ENCODE results near the gene PIK3C2G. TPM values are rescaled to one million over a fixed set of nuclear protein-coding genes. Genes with fewer than 3 reads are reported as not detected.
"Not testable (repeated sequence)": the region's sequence is repeated elsewhere in the genome, so short reads cannot be mapped to it uniquely, and the experiment has no call there.

Gene PIK3C2G
- total RNA-seq, 1 donor from 2014 or later, result 0.41 TPM

- DNase-seq (ENCODE audit: low spot score in 2 of 2) (no peak), FAIRE-seq (no peak)
Measured at GRCh38 chr12:18502422-18502968, 241.2 kb downstream of the PIK3C2G start.

GRCh38 chr12:18521461-18521860 lies 260.1 kb downstream of the PIK3C2G start:
- DNase-seq (ENCODE audit: low spot score in 2 of 2) (no peak), FAIRE-seq (no peak)

- no peak for DNase-seq (ENCODE audit: low spot score in 2 of 2)
- FAIRE-seq, result peak; percentile 47
Measured at GRCh38 chr12:18522806-18523205, 261.5 kb downstream of the PIK3C2G start.

- DNase-seq (ENCODE audit: low spot score in 2 of 2); FAIRE-seq: not testable (repeated sequence)
Measured at GRCh38 chr12:18542497-18542896, 281.2 kb downstream of the PIK3C2G start.

- FAIRE-seq (no peak), DNase-seq (ENCODE audit: low spot score in 2 of 2) (no peak)
Measured at GRCh38 chr12:18546399-18546798, 285.1 kb downstream of the PIK3C2G start.

- DNase-seq (ENCODE audit: low spot score in 2 of 2) (no peak), FAIRE-seq (no peak)
Measured at GRCh38 chr12:18549598-18549997, 288.3 kb downstream of the PIK3C2G start.

- DNase-seq (ENCODE audit: low spot score in 2 of 2) (no peak), FAIRE-seq (no peak)
Measured at GRCh38 chr12:18551106-18551505, 289.8 kb downstream of the PIK3C2G start.

- DNase-seq (ENCODE audit: low spot score in 2 of 2), result no peak
- FAIRE-seq, result no peak
Measured at GRCh38 chr12:18551701-18552100, 290.4 kb downstream of the PIK3C2G start.

GRCh38 chr12:18552829-18553228 lies 291.5 kb downstream of the PIK3C2G start:
- no peak for DNase-seq (ENCODE audit: low spot score in 2 of 2)

GRCh38 chr12:18556161-18556560 lies 294.8 kb downstream of the PIK3C2G start:
- FAIRE-seq, result no peak

More at GRCh38 chr12:18552829-18553228, 291.5 kb downstream of the PIK3C2G start:
- no peak for FAIRE-seq

GRCh38 chr12:18559242-18559641 lies 297.9 kb downstream of the PIK3C2G start:
- no peak for FAIRE-seq
- no peak for DNase-seq (ENCODE audit: low spot score in 2 of 2)

More at GRCh38 chr12:18556161-18556560, 294.8 kb downstream of the PIK3C2G start:
- DNase-seq (ENCODE audit: low spot score in 2 of 2), result no peak

- FAIRE-seq, result no peak
- DNase-seq (ENCODE audit: low spot score in 2 of 2), result no peak
Measured at GRCh38 chr12:18562531-18562930, 301.2 kb downstream of the PIK3C2G start.

GRCh38 chr12:18564306-18564705 lies 303.0 kb downstream of the PIK3C2G start:
- no peak for FAIRE-seq
- DNase-seq (ENCODE audit: low spot score in 2 of 2), result no peak

GRCh38 chr12:18567787-18568186 lies 306.5 kb downstream of the PIK3C2G start:
- FAIRE-seq, result no peak
- no peak for DNase-seq (ENCODE audit: low spot score in 2 of 2)

- no peak for FAIRE-seq
- DNase-seq (ENCODE audit: low spot score in 2 of 2), result no peak
Measured at GRCh38 chr12:18570543-18570942, 309.2 kb downstream of the PIK3C2G start.

GRCh38 chr12:18576104-18576626 lies 314.8 kb downstream of the PIK3C2G start:
- FAIRE-seq (no peak), DNase-seq (ENCODE audit: low spot score in 2 of 2) (no peak)

- DNase-seq (ENCODE audit: low spot score in 2 of 2) (no peak), FAIRE-seq (no peak)
Measured at GRCh38 chr12:18576648-18577047, 315.3 kb downstream of the PIK3C2G start.

GRCh38 chr12:18578191-18578590 lies 316.9 kb downstream of the PIK3C2G start:
- FAIRE-seq, result no peak
- no peak for DNase-seq (ENCODE audit: low spot score in 2 of 2)

- DNase-seq (ENCODE audit: low spot score in 2 of 2) (no peak), FAIRE-seq (no peak)
Measured at GRCh38 chr12:18580291-18580690, 319.0 kb downstream of the PIK3C2G start.

GRCh38 chr12:18580706-18581105 lies 319.4 kb downstream of the PIK3C2G start:
- FAIRE-seq (no peak), DNase-seq (ENCODE audit: low spot score in 2 of 2) (no peak)

GRCh38 chr12:18581232-18581962 lies 320.1 kb downstream of the PIK3C2G start:
- DNase-seq (ENCODE audit: low spot score in 2 of 2), result no peak
- no peak for FAIRE-seq

- FAIRE-seq, result no peak
- no peak for DNase-seq (ENCODE audit: low spot score in 2 of 2)
Measured at GRCh38 chr12:18583655-18584054, 322.3 kb downstream of the PIK3C2G start.
